Right lobe of liver (tissue), 6 donors: ENCODE results near the gene PDE1C. TPM values are rescaled to one million over a fixed set of nuclear protein-coding genes. Genes with fewer than 3 reads are reported as not detected.

Experiments
- ATAC-seq, 4 donors: fragments of 200-7000 bp; cut with Tn5 transposase; one replicate each; pipeline ENCODE4 v1.9.1; 2020; ENCODE audit warnings: mild to moderate bottlenecking in 4 of 4, moderate library complexity in 4 of 4
- DNase-seq, 3 donors: peaks; one replicate each; pipeline ENCODE4 v3.0.0-alpha.2; 2020
- H3K27ac ChIP-seq, 3 donors: fragments of 200-600 bp; one replicate each; pipeline ENCODE4 v1.8.0; 2022
- H3K27me3 ChIP-seq, 2 donors: fragments of 200-600 bp; one replicate each; pipeline ENCODE4 v1.8.0; 2022
- H3K36me3 ChIP-seq, 4 donors: fragments of 200-600 bp; sonication (generic) in 1 of 4; one replicate each; pipeline versions ENCODE4 v1.5.1 to v1.8.0; 2017 to 2022; ENCODE audit warnings: control low read depth in 1 of 4
- H3K4me1 ChIP-seq, 4 donors: fragments of 200-600 bp; sonication (generic) in 1 of 4; one replicate each; pipeline versions ENCODE4 v1.5.1 to v1.8.0; 2017 to 2022; ENCODE audit warnings: control low read depth in 1 of 4
- H3K4me3 ChIP-seq, 3 donors: fragments of 200-600 bp; one replicate each; pipeline ENCODE4 v1.8.0; 2022
- H3K9me3 ChIP-seq, 4 donors: fragments of 200-600 bp; sonication (generic) in 1 of 4; one replicate each; pipeline versions ENCODE4 v1.5.1 to v1.8.0; 2017 to 2022; ENCODE audit warnings: control low read depth in 1 of 4
- POLR2A ChIP-seq: fragments of 450-650 bp; IDR thresholded peaks from one replicate; pipeline ENCODE4 v1.6.1; 2017; ENCODE audit warnings: antibody characterized with exemption, mild to moderate bottlenecking
- WGBS: methylation state at CpG from one replicate; pipeline ENCODE4 v1.1.6; 2018; ENCODE audit warnings: low coverage, low lambda C conversion rate; ENCODE audit not compliant: insufficient coverage; ENCODE audit errors: missing lambda C conversion rate; 5-methylcytosine and 5-hydroxymethylcytosine counted together
- intact Hi-C, 2 donors: fragments of 100-400 bp; cut with DNase I; formaldehyde crosslinking; loops; one replicate each; pipeline versions ENCODE4 v1.11.2 to v1.14.1; 2022
- total RNA-seq, 6 experiments: library from RNA; depleted of rRNA in 2 of 6; stranded (reverse); fragments of >200 nt in 2 of 6; fragmentation: NEBNext Ultra II Directional in 3 of 6; extraction: Animal tissue kit (Norgen Biotek cat#: 25700) in 3 of 6; gene quantifications; one replicate each; pipeline versions ENCODE4 v1.1.0 to v1.2.4, GENCODE V29; 2016 to 2023
- TF ChIP-seq, protein P1 (sequence below), 4 donors: fragments of 200-600 bp in 3 of 4; fragments of 450-650 bp in 1 of 4; IDR thresholded peaks; one replicate each; pipeline versions ENCODE4 v1.5.1 to v1.8.0; 2016 to 2022; ENCODE audit warnings: antibody characterized with exemption in 4 of 4, mild to moderate bottlenecking in 2 of 4
- donor health status: DM: no; HTN: yes; CAD: no.
- donor health status: DM: no; HTN: no; CAD: no.
- donor health status: DM: no; HTN: no; CAD: no.
- donor health status: DM: no; HTN: yes; CAD: no.
- donor health status: DM: no; HTN: yes; CAD: no.

PDE1C gene
- total RNA-seq, 6 experiments from 2014 or later = 0.02 TPM; not detected in 5

GRCh38 chr7:31906479-31907171 lies 163.6 kb downstream of the PDE1C start:
- no peaks in the 10 kb centered on the region for H3K27me3 ChIP-seq
- no peak overlapping the region for H3K27ac ChIP-seq
- no peaks in the 10 kb centered on the region for H3K9me3 ChIP-seq
- intact Hi-C loops = no loop called here
- no peak for DNase-seq
- H3K4me3 ChIP-seq = no peak overlapping the region
- no peaks in the 10 kb centered on the region for H3K36me3 ChIP-seq
- no peak for TF ChIP-seq POLR2A
- TF ChIP-seq, protein P1, sequence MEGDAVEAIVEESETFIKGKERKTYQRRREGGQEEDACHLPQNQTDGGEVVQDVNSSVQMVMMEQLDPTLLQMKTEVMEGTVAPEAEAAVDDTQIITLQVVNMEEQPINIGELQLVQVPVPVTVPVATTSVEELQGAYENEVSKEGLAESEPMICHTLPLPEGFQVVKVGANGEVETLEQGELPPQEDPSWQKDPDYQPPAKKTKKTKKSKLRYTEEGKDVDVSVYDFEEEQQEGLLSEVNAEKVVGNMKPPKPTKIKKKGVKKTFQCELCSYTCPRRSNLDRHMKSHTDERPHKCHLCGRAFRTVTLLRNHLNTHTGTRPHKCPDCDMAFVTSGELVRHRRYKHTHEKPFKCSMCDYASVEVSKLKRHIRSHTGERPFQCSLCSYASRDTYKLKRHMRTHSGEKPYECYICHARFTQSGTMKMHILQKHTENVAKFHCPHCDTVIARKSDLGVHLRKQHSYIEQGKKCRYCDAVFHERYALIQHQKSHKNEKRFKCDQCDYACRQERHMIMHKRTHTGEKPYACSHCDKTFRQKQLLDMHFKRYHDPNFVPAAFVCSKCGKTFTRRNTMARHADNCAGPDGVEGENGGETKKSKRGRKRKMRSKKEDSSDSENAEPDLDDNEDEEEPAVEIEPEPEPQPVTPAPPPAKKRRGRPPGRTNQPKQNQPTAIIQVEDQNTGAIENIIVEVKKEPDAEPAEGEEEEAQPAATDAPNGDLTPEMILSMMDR (IDR thresholded peaks at IDR 0.05) = no peak
- H3K4me1 ChIP-seq = no peaks in the 10 kb centered on the region
- 48% methylated on average over 5 of the region's 5 CpGs for WGBS
- ATAC-seq = no peak

DNA sequence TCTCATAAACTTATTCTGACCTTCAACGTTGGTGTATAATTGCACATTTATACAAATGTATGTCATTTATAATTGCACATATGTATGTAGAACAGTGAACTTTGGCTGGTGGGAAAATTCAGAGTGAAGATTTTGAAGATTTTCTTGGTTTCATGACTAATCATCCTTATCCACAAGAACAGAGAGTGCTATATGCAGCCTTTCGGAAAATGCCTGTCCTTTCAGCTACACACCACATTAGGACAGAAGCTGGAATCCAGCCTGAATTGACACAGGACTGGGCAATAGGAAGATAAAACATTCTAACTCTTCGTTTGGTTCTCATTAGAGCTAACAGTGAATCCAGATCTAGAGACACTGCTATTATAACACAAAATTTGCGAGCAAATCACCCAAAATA lies 166.2 kb downstream of the PDE1C start:
- H3K27ac ChIP-seq = no peak overlapping the region
- no peaks in the 10 kb centered on the region for H3K36me3 ChIP-seq
- intact Hi-C loops = no loop called here
- H3K4me1 ChIP-seq = no peaks in the 10 kb centered on the region
- no peaks in the 10 kb centered on the region for H3K27me3 ChIP-seq
- ATAC-seq (no peak), DNase-seq (no peak)
- H3K4me3 ChIP-seq = no peak overlapping the region
- no peaks in the 10 kb centered on the region for H3K9me3 ChIP-seq
- TF ChIP-seq, protein P1 (IDR thresholded peaks at IDR 0.05) = no peak
- no peak for TF ChIP-seq POLR2A
- 31% methylated on average over 4 of the region's 4 CpGs for WGBS

- Histone ChIP-seq H3K4me3 (no peak overlapping the region), H3K36me3 (no peaks in the 10 kb centered on the region), H3K27me3 (no peaks in the 10 kb centered on the region), H3K27ac (no peak overlapping the region), H3K4me1 (no peaks in the 10 kb centered on the region), H3K9me3 (no peaks in the 10 kb centered on the region)
- 63% methylated on average over 14 of the region's 14 CpGs for WGBS
- ATAC-seq (no peak), DNase-seq (no peak)
- intact Hi-C loops = no loop called here
- TF ChIP-seq, protein P1 (IDR thresholded peaks at IDR 0.05) = no peak
- TF ChIP-seq POLR2A = no peak
These were observed 170.8 kb downstream of the PDE1C start for GRCh38 chr7:31899356-31899927.

DNA sequence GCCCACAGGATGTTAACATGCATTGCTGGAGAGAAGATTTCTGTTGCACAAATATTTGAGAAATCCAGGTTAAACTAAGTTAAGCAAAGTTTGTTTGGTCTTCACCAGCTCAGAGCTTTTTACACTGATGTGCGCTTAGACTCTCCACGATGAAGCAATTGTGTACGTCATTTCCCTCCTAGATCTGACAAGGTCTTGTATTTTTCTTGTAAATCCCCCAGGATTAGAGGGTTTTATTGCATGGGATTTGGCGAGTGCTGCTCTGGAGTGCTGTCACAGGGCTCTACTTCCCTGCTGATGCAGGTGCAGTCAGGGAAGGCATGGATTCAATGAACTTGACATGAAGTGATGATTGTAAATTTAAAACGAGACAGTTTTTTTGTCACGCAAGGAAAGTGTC lies 173.3 kb downstream of the PDE1C start:
- no peaks in the 10 kb centered on the region for H3K4me1 ChIP-seq
- TF ChIP-seq POLR2A = no peak
- TF ChIP-seq, protein P1 (IDR thresholded peaks at IDR 0.05) = no peak
- intact Hi-C loops = no loop called here
- 37% methylated on average over 6 of the region's 6 CpGs for WGBS
- H3K4me3 ChIP-seq = no peak overlapping the region
- no peaks in the 10 kb centered on the region for H3K9me3 ChIP-seq
- ATAC-seq (no peak), DNase-seq (no peak)
- H3K27ac ChIP-seq = no peak overlapping the region
- H3K27me3 ChIP-seq = no peaks in the 10 kb centered on the region
- no peaks in the 10 kb centered on the region for H3K36me3 ChIP-seq
